GM19452 (cell line): ENCODE results near the gene ATG5.
A peak's percentile ranks its signal among the peaks of the same experiment; 100 is the strongest.

Experiments used
- ATAC-seq: cut with Tn5 transposase; IDR thresholded peaks from one replicate; pipeline ENCODE4 v1.9.1; 2021; ENCODE audit not compliant: unreplicated experiment

ATG5 gene

DNA sequence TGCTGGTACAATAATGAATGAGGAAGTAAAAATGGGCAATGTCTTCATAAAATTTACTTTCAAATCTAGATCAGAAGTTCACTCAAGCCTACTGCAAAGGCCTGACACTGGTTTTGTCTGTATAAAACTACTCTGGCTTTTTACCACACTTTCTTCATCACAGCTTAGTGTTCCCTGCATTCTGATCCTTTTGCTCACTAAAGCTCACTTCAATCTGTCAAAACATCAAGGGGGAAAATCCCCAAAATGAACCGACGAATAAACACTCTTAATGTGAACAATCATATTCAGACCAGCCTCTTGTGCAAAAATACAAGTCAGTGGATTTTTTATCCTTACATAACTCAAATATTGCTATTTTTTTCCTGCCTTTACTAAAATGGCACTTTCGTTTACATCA is 140.9 kb downstream of the ATG5 start:
- ATAC-seq, result no peak

DNA sequence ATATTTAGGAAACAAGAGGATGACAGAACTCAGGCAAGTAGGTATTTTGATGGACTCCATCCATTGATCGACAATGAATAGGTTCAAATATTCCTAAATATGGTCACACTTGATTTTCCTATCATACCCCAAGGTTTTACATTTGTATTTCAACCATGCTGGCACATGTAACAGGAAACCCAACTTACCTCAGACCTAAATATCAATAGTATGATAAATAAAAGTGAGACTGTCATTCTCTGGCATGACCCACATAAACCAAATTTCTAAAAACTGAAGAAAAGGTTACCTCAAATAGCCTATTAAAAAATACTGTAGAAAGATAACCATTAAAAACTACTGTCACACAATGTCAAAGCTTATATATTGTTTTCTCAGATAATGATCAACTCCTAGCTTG is 142.1 kb downstream of the ATG5 start:
- no peak for ATAC-seq

DNA sequence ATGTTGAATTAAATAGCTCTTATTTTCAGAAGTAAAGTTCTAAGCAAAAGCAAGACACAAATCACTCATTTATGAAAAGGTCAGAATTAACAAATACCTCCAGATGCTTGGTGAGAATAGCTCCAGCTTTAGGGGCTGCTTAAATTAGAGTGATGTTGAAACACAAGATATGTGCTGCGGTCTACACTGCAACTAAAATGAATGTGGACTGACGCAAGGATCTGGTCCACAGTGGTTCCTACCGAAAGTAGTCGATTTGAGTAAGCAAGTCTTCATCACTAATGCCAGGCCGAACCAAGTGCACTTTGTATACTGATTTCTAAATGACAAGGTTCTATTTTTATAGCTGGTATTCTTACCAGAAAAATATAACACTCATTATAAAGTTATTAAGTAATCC is 143.1 kb downstream of the ATG5 start:
- ATAC-seq, result peak; percentile 84

- ATAC-seq, result peak; percentile 45
Measured at GRCh38 chr6:106181664-106182418, 143.7 kb downstream of the ATG5 start.

DNA sequence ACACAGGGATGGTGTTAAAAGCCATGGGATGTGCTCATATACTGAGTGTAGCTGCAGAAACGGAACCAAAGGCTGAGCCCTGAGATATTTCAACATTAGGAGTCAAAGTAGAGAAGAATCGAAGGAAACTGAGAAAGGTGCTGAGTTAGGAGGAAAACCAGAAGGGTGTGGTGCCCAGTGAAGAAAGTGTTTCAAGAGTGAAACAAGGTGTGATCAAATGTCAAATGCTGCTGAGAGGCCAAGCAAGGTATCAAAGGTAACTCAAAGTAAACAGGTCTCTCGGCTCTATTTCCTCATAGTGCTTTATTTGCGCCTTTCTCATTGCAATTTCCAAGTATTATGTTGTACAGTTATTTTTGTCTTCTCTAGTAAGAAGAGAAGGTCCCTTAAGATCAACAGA is 145.4 kb downstream of the ATG5 start:
- ATAC-seq, result no peak

GRCh38 chr6:106178900-106179299 is 146.7 kb downstream of the ATG5 start:
- no peak for ATAC-seq

GRCh38 chr6:106177786-106178185 is 147.8 kb downstream of the ATG5 start:
- no peak for ATAC-seq

DNA sequence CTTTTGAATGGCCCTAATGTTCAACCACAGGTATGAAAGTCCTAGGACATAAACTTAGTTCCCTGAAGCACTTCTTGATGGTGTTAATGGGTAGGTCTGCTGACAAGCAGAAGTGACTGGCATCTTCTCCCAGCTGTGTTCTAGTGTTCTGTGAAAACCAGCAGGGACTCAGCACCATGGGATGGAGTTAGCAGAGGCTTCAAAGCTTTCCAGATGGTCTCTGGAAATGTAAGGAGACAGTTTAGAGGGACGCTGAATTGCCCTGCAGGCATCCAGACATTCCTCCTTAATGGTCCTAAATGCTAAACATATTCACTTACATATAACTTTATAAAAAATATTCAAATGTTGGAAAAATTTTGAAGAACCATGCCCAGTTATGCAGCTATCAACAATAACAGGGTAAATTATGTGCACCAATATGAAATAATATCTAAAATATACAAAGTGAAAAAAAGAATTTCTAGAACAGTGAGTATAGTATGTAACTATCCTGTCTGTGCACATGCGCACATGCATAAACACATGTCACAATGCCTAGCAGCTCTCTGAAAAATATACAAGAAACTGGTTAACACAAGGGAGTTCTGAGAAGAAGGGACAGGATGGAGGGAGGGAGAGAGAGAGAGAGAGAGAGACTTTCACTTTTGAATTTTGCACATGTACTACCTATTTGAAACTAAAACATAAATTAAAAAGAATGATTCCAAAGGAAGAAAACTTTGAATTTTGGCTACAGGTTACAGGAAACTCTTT is 152.3 kb downstream of the ATG5 start:
- ATAC-seq, result no peak

DNA sequence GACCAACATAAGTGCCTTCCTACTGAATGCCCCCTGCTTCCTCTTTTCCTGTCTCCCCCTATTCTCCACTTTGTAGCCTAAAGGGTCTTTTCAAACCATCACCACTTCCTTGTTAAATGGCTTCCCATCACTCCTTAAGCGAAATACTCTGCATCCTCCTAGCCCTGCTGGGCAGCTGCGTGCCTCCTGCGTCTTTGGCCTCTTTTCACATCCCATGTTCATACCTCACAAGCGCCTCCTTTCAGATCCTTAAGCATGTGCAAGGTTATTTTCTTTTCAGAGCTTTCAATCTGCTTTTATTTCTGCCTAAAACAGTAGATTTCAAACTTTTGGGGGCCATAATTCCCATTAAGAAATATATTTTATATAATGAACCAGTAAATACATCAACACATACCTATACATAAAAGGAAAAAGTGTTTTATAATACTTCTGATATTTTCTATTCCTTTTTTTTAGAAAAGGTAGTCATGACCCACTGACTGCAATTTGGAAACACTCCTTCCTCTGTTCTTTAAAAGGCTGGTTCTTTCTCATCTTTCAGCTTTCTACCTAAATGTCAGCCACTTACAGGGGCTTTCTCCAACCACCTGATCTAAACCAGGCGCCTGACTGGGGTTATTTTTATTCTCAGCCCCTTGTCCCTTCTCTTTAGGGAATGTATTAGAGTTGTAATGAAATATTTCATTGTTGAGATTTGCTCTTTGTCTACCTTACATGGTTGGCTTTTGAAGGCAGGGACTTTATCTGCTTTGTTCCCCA is 155.3 kb downstream of the ATG5 start:
- ATAC-seq, result no peak

- no peak for ATAC-seq
Measured at GRCh38 chr6:106169517-106169916, 156.0 kb downstream of the ATG5 start.

- ATAC-seq, result no peak
Measured at GRCh38 chr6:106168097-106168888, 157.3 kb downstream of the ATG5 start.

DNA sequence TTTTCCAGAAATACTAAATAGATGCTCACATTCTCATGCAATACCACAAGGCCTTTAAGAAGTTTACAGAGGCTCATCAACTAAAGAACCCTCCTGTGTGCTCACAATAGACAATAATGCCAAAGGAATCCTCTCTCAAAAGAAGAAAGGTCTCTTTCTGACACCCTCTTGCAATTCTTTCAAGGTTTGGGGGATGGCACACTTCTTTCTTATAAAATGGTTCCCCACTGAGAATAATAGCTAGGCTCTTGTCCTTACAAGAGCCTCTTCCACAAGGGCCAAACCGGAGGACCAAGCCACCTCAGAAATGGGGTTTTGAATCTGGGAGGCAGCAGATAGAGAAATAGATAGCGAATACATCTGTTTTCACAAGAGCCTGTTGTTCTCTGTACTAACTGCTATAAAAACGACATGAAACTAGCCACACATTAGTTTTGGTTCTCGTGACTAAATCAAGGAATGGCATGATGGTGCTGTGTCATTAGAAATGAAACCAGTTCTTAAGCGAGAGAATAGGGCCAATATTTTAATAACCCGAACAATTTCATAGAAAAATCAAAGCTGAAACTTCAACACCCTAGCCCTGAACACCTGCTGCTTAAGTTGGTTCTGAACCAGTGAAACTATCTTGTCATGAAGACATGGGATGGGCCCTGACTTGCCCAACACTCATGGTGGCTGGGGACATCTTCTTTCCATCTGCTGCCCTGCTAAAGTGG is 158.3 kb downstream of the ATG5 start:
- ATAC-seq, result peak; percentile 46

GRCh38 chr6:106165885-106166485 is 159.6 kb downstream of the ATG5 start:
- no peak for ATAC-seq

- ATAC-seq, result peak; percentile 47
Measured at GRCh38 chr6:106163966-106164877, 161.3 kb downstream of the ATG5 start.

- ATAC-seq, result peak; percentile 26
Measured at GRCh38 chr6:106163446-106163965, 162.1 kb downstream of the ATG5 start.

DNA sequence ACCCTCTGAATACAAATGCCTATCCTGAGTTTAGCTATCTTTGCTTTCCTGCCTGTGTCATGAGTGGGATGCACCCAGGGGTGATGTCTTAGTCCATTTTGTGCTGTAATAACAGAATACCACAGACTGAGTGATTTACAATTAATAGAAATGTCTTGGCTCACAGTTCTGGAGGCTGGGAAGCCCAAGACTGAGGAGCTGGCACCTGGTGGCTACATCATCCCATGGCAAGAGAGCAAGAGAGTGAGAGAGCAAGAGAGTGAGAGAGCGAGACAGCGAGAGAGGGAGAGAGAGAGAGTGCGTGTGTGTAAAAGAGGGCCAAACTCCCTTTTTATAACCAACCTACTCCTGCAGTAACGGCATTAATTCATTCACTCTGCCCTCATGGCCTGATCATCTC is 162.6 kb downstream of the ATG5 start:
- ATAC-seq, result no peak

- ATAC-seq, result no peak
Measured at GRCh38 chr6:106161893-106162292, 163.7 kb downstream of the ATG5 start.

DNA sequence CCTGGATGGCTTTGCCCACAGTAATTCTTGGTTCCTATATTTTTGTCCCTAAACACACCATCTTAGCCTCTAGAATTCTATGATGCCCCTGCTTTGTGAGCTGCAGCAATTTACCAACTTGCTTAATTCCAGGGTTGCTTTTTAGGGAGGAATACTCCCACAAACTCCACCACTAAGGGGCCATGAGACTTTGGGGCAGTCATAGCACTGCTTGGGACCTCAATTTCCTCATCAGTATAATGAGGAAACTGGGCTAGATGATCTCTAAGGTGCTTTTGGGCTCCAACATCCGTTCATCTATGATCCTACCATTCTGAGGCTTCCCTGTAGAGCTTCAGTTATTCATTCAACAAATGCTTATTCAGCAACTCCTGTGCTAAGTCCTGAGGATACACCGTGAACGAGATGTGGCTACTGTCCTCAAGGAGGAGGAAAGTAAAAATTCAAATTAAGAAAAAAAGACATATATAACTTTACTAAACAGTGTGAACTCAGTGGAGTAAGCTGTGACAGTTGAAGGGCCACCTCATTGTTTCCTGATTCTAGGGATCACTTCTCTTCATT is 164.2 kb downstream of the ATG5 start:
- no peak for ATAC-seq
